GM19372 (cell line): ENCODE data around the gene MAPKAP1.

Source experiments
- ATAC-seq: cut with Tn5 transposase; IDR thresholded peaks from one replicate; pipeline ENCODE4 v1.9.1; 2021; ENCODE audit warnings: mild to moderate bottlenecking, low read depth, moderate library complexity; ENCODE audit not compliant: unreplicated experiment

Gene MAPKAP1

DNA sequence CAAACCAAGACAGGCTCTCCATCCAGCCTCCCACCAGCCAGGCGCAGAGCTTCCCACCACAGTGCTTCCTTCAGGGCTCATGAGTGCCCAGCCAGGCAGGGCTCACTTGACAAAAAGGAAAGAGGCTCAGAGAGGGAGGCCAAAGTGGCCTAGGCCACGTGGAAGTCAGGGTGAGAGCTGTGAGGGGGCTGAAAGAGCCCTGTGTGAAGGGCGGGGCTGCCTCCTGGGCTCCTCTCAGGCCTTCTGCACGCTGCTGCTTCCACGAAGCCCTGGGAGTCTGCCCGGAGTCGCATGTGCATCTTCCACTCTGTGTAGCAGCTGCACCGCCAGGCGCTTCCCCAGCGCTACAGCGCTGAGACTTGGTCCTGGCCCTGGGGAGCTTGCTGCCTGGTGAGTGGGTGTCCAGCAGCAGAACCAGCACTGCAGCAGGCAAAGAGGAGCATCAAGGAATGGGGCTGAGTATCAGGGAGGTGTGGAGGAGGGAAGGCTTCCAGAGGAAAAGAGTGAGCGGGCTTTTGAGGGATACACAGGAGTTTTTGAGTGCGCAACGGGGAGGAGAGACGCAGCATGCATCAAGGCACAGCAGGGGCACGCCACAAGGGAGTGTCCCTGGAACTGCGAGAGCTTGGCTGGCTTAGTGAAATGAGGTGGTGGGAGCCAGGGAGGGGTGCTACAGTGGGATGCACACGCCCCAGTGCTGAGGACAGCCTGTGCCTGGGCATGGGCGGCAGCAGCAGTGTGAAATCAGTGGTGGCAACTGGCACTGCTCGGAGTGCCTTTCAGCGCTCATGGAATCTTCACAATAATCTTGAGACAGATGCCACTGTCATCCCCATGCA, 267.4 kb downstream of the MAPKAP1 start:
- no peak for ATAC-seq

DNA sequence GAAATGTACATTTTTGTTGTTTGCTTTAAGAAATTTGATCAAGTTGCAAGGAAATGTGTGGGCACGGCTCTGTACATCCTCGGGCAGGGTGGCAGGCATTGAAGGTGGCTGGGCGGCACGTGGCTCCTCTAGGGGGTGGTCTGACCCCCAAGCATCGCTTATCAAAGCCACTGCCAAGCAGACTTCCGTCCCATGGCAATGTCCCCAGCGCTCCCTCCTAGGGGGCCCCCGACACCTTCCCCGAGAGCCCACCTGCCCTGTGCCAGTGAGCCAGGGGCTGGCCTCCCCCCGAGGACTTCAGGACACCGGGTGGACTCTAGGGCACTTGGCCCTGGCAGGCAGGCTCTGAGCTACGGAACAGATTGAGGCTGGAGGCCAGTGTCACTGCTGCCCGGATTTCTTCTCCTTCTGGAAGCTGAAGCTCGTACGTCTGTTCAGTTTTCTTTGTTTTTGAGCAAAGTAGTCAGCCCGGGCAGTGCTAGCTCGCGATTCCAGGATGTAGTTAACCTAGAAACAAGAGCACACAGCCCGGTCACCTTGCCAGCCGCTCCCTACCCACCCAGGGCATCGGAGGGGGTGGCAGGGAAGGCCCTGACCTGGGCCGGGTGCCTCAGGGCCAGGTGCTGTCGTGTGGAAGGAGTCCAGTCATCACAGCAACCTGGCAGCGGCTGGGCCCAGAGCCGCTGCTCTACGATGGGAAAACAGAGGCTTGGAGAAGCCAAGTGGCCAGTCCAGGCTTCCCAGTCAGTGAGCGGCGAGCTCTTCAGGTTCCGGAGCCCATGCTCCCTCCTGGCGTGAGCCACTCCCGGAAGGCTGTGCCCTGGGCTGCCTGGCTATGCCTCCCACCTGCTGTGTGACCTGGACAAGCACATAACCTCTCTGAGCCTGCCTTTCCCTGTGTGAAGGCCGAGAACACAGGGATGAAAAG, 268.2 kb downstream of the MAPKAP1 start:
- ATAC-seq, result no peak

DNA sequence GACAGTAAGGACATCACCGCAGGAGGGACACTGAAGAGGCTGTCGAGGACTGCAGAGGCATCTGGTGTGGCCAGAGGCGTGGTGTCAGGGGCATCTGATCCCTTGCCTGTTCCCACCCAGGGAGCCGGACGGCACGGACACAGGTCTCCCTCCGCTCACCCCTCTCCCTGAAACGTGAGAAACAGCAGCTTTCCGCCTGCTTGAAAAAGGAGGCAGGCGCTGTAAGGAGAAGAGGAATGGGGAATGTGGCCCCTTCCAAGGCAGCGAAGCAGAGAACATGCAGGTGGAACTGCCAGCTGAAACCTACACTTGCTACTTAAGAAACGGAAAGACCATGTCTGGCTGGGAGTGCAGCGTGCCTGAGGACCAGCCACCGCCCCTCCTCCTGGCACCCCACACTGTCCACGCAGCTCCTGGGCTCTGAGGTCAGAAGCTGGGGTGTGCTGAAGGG, 269.2 kb downstream of the MAPKAP1 start:
- ATAC-seq, result no peak

DNA sequence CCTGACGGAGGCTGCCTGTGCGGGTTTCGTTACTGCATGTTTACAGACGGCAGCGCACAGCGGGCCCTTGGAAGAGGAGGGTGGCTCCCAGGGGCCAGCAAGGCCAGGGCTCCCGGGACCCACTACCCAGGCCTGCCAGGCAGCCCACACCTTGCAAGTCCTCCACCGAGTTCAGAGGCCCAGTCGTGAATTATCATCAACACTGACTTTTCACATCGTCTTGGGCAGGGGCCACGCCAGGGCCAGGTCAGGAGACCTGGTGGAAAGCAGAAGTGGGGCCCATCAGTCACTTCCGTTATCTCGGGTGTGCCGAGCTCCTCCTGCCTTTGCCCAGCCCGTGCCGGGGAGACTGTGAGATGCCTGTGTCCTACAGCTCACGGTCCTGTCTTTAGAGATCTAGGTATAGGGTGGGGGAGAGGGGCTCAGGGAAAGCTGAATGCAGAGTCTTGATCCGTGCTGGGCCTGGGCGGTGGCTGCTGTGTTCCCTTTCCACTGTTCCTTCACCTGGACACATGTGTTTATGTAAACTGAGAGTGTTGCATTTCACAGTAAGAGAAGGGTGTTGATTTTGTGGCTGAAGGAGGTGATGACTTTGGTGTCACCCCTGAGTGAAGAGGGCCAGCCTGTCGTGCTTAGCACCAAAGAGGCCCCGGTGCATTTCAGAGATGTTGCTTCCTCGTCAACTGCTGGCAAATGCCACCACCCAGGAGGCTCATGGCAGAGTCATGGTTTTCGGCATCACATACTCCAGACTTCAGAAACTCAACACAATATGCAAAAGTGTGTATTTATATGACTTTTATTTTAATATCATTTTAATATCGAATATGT, 270.2 kb downstream of the MAPKAP1 start:
- ATAC-seq, result no peak

DNA sequence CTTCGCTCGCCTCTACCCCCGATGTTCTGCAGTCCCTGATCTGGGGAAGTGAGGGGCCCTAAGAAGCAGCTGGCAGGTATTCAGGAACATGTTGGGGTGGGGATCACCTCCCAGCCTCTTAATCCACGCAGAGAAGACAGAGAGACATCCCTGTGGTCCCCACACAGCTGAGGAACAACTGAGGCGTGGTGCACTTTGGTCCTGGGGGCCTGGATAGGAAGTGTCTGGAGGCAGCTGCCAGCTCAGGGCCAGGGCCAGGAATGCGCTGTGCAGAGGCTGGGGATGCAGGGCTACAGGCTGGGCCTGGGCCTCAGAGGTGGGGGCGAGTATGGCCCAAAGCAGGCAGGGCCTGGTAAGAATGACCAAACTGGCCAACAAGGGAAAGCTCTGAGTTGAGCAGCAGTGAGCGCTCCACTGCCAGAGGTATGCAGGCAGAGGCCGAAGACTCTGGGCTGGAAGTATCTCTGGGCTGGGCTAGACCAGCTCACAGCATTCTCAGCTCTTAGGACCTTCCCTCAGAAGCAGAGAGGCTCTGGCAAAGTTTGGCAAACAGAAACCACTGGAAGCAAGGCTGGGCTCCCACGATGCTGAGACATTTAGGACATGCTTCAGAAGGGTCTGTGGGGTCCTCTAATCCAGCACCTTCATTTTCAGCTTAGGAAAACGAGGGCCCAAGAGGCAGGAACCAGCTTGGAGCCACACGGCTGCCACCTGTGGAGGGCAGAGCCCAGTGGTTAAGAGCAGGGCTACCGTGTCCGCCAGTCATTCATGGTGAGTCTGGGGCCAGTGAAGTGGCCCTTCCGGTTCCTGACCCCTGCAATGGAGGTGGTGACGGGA, 271.0 kb downstream of the MAPKAP1 start:
- ATAC-seq, result no peak

DNA sequence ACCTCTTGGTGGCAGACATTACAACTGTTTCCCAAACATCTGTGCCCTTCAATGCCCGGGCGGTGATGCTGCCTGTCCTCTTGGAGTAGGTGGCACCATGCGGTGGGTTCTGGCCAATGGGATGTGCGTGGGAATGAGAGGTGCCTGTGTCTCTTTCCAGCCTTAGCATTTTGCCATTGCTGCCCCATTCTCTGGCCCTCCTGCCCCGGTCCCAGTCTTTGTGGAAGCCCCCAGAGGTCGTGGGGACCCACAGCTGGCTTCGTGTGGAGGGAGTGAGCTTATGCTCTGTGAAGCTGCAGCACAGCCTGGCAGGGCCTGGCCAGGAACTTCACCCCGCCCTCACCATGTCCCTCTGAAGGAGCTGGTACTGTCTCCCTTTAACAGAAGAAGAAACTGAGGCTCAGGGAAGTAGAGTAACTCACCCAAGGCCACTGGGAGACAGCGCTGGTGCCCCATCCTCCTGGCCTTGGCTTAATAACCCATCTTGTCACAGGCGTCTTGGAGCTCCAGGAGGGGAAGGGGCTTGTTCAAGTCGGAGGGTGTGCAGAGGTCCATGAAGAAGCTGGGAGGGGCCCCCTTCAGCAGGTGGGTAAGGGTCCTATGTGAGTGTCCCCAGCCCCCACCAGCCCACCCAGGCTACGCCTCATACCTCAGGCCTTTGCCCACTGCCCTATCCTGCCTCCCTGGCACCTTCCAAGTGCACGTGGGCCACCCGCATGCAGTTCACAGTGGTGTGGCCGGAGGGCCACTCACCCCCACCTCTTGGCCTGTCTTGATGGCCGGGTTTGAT, 271.8 kb downstream of the MAPKAP1 start:
- no peak for ATAC-seq

DNA sequence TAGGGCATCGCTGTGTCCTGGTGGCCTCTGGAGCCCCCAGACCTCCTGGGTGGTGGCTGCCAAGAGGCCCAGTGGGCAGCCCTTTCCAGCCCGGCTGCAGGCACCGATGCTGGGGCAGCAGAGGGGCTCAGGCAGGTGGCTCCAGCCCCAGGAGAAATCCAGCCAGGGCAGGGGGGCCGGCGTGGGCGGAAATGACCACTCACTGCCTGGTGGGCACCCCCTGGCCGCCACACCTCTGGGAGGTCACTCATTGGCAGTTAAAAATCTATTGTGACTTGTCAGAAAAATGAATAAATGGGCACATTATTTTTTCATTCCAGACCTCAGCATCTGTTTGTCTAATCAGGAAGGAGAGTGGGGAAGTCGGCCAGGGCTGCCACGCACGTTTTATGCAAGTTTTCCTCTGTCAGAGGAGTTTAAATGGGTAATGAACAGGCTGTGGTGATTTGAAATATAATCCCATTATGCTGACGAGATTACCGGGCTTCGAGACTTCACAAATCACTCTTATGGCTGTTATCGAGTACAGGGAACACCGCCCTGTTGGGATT, 273.5 kb downstream of the MAPKAP1 start:
- ATAC-seq, result no peak

DNA sequence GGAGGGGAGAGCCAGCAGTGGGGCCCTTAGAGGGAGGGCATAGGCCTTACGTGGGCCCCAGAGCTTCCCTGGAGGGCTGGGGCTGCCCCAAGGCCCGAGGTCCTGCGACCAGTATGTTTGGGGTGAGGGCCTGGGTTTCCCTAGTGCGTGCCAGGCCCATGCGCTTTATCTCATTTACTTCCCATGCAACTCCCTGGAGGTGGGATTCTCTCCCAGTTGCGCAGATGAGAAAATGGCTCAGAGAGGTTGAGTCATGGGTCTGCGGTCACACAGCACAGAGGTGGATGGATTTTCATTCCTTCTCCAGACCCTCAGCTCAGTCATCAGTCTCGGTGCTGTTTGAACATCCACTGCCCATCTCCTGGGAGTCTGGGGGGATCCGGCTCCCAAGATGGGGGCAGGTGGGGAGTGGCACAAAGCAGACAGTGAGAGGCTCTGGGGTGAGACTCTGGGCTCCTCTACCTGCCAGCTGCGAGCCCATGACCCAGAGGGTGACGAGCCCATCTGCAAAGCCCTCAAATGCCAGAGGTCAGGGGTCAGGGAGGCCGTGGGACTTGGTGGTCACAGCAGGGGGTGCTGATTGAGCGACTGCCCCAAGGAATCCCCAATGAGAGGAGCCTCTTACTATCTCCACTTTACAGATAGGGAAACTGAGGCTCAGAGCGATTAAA, 274.2 kb downstream of the MAPKAP1 start:
- no peak for ATAC-seq

DNA sequence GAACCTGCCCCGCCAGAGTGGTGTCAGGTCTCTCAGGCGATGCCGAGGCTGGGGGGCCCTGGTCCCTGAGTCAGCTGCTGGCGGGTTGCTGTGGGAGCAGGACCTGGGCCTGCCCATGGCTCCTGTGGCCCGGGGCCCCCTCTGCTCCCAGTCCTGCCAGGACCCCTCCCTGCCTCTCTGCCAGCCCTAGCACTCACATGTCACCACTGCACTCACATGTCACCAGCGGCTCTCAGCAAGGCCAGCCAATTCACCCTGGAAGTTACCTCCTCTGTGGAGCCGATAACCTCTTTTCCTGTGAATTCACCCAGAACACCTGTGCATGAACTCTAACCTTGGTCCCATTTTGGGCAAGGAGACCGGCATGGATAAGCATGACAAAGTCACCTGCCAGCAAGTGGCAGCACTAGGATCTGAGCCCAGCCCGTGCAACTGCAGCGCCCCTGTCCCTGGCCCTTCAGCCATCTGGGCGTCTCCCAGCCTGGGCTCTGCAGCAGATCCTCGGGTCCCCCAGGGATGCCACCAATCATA, 275.2 kb downstream of the MAPKAP1 start:
- no peak for ATAC-seq

DNA sequence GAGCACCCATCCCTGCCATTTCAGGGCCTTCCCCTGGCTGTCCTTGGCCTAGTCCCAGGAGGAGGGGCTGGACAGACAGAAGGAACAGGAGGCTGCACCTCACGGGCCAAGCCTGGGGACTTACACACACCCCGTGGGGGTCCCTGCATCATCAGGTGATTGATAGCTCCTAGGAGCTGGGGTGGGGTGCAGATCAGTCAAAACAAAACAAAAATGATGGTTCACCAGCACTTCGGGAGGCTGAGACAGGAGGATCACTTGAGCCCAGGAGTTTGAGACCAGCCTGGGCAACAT, 276.0 kb downstream of the MAPKAP1 start:
- no peak for ATAC-seq

DNA sequence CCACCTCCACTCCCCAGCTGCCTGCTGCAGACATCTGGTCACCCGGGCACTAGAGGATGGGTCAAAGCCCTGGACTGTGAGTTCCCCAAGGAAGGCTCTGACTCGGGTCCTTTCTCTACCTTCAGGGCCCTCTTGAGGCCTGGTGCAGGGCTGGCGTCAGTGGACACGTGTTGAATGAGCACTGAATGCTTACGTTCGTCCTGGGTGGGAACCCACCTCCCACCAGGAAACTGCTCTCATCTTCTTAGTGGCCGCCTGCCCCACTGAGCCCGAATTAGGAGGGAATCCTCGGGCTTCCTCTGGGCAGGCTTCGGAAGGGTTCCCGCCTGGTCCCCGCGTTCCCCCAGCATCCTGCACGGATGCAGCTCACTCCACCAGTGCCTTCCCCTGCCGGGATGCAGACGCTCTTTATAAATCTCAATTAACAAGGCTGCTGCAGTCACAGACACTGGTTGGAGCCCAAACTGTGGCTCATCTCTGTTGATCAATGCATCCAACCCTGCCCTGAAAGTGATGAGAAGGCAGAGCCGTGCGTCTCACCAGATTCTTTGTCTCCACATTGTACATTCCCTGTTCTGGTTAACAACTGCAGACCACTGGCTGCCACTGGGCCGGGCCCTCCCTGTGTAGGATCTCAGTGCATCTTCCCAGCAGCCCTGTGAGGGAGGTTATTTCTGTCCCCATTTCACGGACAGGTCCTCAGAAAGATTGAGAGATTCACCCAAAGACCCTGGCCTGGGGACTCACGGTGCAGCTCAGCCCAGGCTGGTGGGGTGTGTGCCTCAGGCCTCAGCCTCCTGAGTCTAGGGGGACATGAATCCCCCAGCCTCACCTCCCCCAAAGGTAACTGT, 276.6 kb downstream of the MAPKAP1 start:
- ATAC-seq, result no peak

DNA sequence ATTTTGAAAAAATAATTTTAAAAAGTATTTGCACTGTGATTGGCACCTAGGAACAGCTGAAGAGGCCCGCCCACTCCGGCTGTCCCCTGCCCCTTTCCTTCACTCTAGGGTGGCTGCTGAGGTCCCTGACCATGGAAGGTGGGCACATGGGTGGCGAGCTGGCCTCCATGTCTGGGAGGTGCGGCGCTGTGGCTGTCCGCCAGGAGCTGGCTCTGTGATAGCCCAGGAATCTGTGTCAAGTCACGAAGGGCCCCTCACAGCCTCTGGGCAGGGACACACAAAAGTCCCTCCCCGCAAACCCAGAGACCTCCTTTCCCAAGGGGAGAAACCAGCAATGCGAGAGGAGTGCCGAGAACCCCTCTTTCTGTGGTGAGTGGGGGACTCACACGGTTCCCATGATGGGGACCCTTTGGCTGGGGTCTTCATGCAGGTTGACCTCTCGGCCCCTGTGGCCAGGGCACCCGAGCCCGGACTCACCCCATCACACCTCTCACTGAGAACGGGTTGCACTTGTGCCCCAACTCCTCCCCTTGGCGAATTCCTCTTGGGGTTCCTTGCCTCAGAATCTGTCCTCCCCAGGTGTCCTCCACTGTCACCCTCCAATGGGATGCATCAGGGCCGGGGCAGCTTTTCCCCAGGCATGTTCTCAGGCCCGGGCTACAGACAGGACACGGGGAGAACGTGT, 277.4 kb downstream of the MAPKAP1 start:
- ATAC-seq, result no peak

DNA sequence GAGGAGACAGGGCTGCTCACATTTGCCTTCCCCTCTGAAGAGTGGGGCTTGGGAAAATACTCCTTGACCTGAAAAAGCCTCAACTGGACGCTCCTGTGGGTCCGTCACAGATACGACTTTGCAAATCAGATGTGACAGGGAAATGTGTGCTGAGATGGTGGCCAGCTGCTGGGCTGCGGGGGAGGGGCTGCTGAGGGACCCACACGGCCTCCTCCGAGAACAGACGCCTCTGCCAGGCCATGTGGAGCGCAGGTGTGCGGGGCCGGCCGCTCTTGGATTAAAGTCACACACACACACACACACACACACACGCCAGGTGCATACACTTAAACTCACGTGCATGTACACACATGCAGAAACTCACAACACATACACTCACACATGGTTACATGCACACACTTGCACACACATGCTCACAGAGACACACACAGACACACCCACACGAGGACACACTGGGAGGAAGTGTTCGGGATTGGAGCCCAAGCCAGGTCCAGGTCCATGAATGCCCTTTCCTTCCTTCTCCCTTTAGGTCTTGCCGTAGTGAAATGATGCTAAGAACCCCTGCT, 278.0 kb downstream of the MAPKAP1 start:
- no peak for ATAC-seq

DNA sequence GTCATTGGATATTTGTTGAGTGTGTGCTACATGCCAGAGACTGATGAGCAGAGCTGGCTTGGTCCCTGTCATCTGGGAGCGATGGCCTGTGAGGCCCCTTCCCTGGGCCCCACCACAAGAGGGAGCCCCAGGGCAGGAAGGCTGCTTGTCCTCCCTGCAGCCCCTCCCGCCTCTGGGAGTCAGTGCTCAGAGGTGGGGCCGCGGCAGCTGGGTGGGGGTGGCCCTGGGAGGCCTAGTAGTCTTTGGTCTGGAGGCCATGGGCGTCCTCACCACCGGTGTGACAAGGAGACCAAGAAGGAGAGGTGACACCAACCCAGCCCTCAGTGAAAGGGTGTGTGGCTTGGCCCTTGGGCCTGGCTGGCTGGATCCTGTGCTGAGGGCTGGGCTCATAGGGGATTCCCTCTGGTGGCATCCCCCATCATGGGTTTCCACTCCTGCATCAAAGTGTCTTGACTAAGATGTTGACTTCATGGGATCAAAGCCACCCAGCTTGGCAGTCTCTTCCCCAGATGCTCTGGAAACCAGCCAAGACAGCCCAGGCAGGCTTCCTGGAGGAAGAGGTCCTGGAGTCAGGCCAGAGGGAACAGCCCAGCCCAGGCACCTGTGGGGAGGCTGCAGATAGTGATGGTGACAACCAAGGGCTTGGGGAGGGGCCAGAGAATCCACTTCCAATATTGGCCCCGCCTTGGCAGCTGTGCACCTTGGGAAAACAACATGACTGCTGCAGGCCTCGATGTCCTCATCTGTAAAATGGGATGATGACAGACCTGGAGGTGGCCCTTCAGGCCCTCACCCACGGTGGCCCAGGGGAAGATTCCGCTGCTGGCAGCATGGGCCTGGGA, 278.7 kb downstream of the MAPKAP1 start:
- no peak for ATAC-seq

DNA sequence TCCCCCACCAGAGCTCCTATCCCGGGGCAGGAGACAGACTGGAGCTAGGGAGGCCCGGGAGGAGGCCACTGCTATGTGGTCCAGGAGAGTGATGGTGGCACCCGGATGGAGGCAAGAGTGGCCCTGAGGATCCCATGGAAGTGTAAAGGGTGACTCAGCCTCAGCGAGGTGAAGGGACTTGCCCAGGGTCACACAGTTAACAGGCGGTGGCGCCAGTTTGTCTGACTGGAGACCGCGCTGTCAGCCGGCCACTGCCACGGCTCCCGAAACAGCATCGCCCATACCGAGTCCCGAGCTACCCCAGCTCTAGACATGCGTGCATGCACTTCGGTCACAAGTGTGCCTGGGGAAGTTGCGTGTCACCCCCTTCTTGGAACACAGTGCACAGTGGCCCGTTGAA, 279.5 kb downstream of the MAPKAP1 start:
- no peak for ATAC-seq
